Measurements from ENCODE around the gene TTF1.

GRCh38 chr9:132415181-132415580 lies 8.5 kb upstream of the TTF1 start:
- TF ChIP-seq CTCF (IDR thresholded peaks at IDR 0.05) = no peak
- TF ChIP-seq POLR2A (IDR thresholded peaks at IDR 0.05) = no peak

Measured in vagina (tissue), 2 donors.